ENCODE data around the gene CREB5.

Gene CREB5

DNA sequence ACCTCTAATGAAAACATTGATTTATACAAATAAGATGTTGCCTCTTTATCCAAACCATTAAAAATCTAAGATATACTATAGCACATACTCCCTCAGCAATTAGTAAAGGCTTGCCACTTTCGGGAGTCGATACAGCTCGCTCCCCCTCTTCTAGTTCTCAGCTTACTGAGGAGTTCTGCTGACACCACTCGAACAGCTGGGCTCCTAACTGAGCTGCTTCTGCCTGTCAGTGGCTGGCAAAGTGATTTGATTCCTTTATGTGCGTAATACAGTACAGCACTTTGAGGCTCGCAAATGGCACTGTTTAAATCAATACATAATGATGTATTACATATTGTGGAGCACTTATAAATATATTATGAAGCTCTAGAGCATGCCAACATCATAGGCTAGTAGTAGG lies 241.8 kb downstream of the CREB5 start:
- no peak for DNase-seq

- no peak for DNase-seq
Measured at GRCh38 chr7:28656529-28656928, 244.2 kb downstream of the CREB5 start.

DNA sequence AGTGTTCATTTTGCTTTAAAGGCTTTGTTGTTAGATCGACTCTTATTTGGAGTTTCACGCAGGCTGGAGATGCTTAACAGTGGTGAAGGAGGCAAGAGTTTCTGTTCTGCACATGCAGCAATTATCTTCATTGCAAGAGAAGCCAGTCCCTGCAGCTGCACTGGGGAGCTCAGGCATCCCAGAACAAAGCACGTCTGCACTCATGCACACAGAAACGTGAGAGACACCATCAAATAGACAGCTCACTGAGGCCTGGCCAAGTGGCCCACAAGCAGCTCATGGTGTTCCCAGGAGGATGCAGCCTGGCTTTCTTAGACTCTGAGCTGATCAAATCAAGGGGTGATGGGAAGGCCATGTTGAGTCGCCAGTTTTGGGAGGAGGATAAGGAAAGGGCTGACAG lies 246.1 kb downstream of the CREB5 start:
- DNase-seq = no peak

- no peak for DNase-seq
Measured at GRCh38 chr7:28660132-28660531, 247.8 kb downstream of the CREB5 start.

DNA sequence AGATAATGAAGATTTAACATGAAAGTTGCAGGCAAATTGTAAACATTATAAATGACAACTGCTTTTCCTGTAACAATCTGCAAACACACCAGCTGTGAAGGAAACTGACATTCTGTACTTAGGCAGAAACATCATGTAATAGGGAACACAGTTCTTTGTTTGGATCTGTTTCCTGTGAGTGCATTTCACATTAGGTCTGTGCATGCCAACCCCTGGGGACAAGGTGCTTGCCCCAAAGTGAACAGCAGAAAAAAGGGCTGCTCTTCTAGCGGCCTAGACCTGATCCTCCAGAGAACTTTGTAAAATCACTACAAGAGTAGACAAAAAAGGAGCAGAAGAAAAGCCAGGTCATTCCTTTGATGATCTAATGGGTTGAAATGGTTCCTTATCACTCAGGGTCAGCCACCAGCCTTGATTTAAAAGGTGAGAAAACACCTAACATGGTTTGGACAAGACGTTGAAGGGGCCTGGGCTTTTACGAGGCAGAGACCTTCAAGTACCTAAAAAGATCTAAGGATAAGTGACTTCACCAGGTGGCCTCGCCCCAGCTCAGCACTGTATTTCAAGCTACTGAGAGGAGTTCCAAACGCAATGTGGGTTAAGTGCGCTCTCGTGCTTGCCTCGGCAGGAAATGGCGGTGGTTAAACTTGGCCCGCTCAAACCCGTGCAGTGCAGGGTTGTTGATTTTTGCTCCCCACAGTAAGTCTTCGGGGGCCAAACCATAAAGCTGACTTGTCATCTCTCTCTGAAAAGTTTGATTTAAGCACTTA lies 249.7 kb downstream of the CREB5 start:
- no peak for DNase-seq

DNA sequence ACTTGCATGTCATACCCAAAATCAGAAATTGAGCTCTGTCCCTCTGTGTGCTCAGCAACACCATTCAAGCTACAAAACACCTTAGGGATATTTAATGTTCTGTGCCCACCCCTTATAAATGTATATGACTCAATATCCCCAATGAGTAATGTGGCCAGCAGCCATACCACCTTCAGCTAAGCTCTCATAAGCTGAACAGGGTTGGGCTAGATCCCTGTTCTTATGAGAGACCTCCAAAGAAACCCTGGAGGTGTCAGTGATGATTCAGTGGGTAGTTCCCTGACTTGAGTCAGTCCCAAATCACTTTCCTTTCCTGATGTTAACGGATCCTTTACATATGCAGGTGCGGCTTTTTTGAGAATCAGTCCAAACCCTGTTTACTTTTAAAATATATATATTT lies 253.8 kb downstream of the CREB5 start:
- DNase-seq = peak; percentile 55

DNA sequence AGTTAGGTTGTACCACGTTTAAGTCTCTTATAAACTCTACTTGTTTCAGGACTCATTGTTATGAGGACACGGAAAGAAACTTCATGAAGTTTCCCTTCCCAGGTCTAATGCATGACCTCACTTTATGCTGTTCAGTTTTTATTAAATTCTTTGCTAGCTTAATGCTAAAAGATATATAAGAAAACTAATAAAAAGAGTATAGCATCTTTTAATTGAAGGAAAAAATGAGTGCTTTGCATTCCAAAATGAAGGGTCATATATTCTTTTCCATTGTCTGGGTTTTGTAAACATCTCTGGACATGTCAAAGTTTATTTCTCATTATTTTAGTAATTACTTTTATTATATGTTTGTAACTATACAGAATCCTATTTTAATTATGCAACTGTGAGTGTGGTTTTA lies 255.8 kb downstream of the CREB5 start:
- no peak for DNase-seq

- DNase-seq = no peak
Measured at GRCh38 chr7:28669330-28669729, 257.0 kb downstream of the CREB5 start.

- DNase-seq = no peak
Measured at GRCh38 chr7:28671526-28671925, 259.2 kb downstream of the CREB5 start.

GRCh38 chr7:28672397-28672797 lies 260.1 kb downstream of the CREB5 start:
- no peak for DNase-seq

DNA sequence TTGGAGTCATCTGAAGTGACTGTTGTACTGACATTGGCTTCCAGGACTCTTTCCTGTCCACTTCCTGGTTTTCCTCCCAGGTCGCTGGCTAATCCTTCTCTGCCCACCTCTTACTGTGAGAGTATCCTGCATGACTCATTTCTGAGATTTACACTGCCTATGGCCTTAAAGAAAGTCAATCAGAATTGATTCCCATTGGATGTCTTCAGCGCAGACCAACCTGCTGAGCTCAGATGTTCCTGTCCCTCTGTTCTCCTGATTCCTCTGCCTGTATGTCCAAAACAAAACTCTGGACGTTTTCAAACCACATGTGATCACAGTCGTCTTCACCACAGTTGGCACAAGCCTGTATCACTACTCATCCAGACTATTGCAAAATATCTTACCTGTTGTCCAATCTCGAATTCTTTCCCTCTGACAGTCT lies 262.1 kb downstream of the CREB5 start:
- no peak for DNase-seq

GRCh38 chr7:28675429-28675828 lies 263.1 kb downstream of the CREB5 start:
- DNase-seq = no peak

- no peak for DNase-seq
Measured at GRCh38 chr7:28677668-28678067, 265.4 kb downstream of the CREB5 start.

DNA sequence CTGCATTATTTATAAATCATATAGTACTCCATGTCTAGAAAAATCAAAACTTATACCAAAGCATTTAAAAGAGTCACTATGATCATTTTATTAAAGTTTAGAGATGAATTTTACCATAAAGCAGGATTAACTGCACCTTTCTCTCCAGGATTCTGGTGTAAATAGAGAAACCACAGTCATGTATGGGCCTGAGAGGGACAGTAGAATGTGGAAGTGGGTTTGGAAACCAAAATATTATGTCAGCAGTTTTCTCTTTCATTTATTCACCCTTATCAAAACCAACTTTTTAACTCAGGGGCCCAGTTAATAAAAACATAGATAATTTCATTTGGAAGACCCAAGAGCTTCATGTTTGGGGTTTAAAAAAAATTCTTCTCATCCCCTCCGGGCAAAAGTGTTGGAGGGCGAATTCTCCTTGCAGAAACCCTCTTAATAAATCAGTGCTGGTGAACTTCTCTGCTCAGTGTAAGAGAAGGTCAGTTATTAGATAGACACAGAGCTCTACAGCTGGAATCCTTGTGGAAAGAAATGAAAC lies 266.2 kb downstream of the CREB5 start:
- DNase-seq = no peak

GRCh38 chr7:28681693-28682310 lies 269.5 kb downstream of the CREB5 start:
- no peak for DNase-seq

DNA sequence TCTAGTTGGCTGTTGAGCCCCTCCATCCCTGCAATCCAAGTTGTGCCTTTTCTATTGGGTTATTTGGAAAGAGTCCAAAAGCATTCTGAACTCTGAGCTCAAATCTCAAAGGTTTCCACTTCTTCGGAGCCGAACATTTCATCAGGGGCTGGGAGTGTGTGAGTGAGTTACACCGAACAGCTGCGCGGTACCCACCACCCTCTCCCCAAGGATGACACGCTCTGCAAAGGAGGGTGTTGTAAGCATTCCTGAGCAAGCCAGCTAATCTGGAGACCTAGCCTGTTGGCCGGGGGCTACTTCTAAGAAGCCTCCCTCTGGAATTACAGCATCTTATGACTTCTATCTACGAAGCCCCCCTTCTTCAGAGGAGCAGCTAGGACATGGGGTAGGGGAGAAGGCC lies 270.5 kb downstream of the CREB5 start:
- no peak for DNase-seq

DNA sequence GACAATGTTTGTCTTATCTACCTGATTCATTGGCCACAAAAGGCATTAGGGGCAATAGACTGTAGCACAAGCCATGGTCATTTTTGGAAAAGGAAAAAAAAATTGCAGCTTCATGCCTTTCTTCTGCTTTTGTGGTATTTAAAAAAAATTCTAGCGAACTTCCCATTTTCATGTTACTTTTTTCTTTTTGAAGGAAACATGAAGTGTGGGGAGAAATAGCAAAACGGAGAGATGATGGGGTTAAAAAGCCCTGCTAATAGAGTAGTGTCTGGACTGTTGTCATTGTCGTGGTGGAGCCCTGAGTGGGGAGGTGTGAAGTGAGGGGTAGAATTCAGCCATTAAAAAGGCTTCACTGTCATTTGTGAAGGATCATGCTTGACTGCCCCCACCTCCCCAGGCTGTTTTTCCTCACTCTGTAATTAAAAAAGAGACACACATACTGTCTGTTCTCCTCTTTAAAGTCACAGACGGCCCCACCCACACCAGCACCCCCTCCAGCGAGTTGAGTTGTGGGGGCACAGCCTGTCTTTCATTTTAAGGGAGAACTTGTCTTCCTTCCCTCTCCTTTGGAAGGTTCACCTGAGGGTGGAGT lies 272.4 kb downstream of the CREB5 start:
- no peak for DNase-seq

DNA sequence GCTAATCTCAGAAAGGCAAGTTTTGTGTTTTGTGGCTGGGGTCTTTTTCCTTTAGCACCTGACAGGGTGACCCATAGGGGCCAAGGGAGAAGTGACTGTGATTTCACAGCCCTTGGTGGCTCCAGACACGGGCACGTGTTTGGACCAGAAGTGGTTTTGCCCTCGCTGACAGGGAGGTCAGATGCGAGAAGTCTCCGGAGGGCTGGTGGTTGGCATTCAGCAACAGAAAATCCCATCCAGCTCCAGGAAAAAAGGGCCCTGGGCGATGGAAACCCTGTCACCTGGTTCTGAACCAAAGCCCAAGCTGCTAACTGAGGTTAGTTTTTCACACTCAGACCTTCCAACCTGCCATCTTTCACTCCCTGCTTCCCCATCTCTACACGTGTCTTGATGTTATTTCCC lies 272.9 kb downstream of the CREB5 start:
- DNase-seq = no peak

DNA sequence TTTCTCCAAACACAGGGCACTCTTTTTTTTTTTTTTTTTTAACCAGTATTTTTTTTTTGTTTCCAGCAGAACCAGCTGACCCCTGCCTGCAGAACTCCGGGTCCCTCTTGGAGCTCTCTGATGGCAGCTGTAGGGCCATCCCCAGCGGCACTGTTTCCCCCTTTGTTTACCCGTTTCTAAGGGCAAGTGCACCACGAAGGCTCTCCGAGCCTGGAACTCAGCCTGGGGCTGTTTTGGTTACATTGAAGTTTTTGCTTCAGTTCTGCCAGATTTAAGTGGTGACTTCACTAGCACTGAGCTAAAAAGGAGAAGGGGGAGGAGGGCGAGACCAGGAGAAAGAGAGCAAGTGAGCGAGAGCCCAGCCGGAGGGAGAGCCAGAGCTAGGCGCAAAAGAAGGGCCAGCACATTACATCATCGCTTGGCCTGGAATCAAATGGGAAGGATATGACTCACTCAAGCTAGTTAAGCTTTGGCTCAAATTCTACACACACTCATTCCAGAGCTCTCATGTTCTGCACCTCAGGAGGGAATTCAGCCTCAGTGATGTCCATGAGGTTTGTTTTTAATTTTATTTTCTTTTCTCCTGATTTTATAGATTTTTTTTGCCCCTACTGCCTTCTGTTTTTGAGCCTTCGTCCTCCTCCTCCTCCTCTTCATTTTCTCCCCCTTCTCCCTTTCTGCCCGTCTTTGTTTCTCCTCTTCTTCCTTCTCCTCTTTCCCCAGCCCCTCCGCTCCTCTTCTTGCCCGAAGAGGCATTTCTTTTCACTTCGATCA lies 273.5 kb downstream of the CREB5 start:
- peak; percentile 99 for DNase-seq

- DNase-seq = peak; percentile 81
Measured at GRCh38 chr7:28686418-28686800, 274.1 kb downstream of the CREB5 start.

GRCh38 chr7:28687537-28687936 lies 275.2 kb downstream of the CREB5 start:
- DNase-seq = no peak

DNA sequence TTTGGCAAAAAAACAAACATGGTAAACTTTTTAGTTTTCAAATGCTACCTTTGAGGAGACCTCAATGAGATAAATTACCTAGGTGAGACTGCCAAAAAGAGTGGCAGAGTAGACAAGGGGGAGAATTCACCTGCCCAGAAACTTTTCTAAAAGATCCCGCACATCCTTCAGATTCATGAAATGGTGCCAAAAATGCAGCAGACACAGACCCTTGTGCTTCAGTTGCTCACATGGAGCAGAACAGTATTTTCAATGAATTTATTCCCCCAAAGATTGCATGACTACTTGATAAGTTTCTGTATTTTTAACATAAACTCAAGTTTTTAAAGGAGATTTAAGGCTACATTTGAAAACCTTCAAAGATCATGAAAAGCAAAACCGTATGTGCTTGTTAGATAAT lies 275.9 kb downstream of the CREB5 start:
- DNase-seq = no peak

- DNase-seq = peak; percentile 75
Measured at GRCh38 chr7:28688651-28689050, 276.3 kb downstream of the CREB5 start.

Measured in fibroblast of skin of right biceps (primary cell).